SU-DHL-6 (cell line): ENCODE results near the gene MEIS1.

Source experiments
- EZH2phosphoT487 ChIP-seq: fragments of 200-600 bp; sonication (generic), shearing (Covaris generic); conservative IDR thresholded peaks from 2 replicates; pipeline ENCODE4 v1.6.1; 2018; ENCODE audit warnings: mild to moderate bottlenecking, antibody characterized with exemption, low read length, moderate library complexity, mixed read lengths
- TF ChIP-seq, protein P1 (sequence below): fragments of 200-600 bp; sonication (generic); IDR thresholded peaks from one replicate; pipeline ENCODE4 v1.5.1; 2017; ENCODE audit warnings: antibody characterized with exemption, mild to moderate bottlenecking, low read length, moderate library complexity; ENCODE audit not compliant: insufficient read depth, poor library complexity, severe bottlenecking

DNA sequence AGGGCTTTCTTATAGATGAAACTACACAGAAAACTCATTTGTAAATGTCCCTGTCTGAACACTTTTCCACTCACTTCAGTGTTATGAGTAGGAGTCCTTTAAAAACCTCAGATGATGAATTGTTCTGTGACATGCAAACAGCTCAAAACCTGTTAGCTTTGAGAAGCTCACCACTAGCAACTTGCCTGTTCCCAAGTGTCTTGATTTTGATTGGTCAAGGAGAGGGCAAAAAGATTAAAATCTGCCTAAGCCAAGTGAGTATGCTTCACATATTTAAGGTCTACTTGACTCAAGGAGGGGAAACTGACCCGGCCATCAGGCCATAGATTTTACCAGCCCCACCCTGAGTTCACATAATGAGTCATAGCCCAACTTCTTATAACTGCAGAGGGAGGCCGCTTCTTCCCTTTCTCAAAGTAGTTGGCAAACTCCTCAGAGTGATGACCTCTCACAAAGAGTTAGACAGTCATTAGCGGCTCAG, 45.2 kb upstream of the MEIS1 start:
- TF ChIP-seq, protein P1, sequence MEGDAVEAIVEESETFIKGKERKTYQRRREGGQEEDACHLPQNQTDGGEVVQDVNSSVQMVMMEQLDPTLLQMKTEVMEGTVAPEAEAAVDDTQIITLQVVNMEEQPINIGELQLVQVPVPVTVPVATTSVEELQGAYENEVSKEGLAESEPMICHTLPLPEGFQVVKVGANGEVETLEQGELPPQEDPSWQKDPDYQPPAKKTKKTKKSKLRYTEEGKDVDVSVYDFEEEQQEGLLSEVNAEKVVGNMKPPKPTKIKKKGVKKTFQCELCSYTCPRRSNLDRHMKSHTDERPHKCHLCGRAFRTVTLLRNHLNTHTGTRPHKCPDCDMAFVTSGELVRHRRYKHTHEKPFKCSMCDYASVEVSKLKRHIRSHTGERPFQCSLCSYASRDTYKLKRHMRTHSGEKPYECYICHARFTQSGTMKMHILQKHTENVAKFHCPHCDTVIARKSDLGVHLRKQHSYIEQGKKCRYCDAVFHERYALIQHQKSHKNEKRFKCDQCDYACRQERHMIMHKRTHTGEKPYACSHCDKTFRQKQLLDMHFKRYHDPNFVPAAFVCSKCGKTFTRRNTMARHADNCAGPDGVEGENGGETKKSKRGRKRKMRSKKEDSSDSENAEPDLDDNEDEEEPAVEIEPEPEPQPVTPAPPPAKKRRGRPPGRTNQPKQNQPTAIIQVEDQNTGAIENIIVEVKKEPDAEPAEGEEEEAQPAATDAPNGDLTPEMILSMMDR: no peak
- TF ChIP-seq EZH2phosphoT487: no peak
